Smooth muscle cell (in vitro differentiated cells): ENCODE results near the gene NDUFA8. TPM values are rescaled to one million over a fixed set of nuclear protein-coding genes. Genes with fewer than 3 reads are reported as not detected.

Experiments
- DNase-seq: peaks from one replicate; lab custom pipeline; 2025; ENCODE audit not compliant: unreplicated experiment; lab: John Stamatoyannopoulos, UW
- H2AFZ ChIP-seq: fragments of 200-600 bp; sonication (generic); 2 replicates; pipeline ENCODE4 v1.6.0; 2016; ENCODE audit warnings: antibody characterized with exemption, low read depth, mild to moderate bottlenecking
- H3F3A ChIP-seq: fragments of 200-600 bp; sonication (generic); 2 replicates; pipeline ENCODE4 v1.6.0; 2017; ENCODE audit warnings: antibody characterized with exemption, low read depth
- H3K27ac ChIP-seq: fragments of 200-600 bp; sonication (generic); 2 replicates; pipeline ENCODE4 v1.5.1; 2016; ENCODE audit warnings: low read depth, mild to moderate bottlenecking
- H3K27me3 ChIP-seq: fragments of 200-600 bp; sonication (generic); 2 replicates; pipeline ENCODE4 v1.6.1; 2016; ENCODE audit warnings: low read depth, mild to moderate bottlenecking
- H3K36me3 ChIP-seq: fragments of 200-600 bp; sonication (generic); 2 replicates; pipeline ENCODE4 v1.5.1; 2016; ENCODE audit warnings: low read depth
- H3K4me1 ChIP-seq: fragments of 200-600 bp; sonication (generic); 2 replicates; pipeline ENCODE4 v1.5.1; 2016; ENCODE audit warnings: low read depth
- H3K4me2 ChIP-seq: fragments of 200-600 bp; sonication (generic); 2 replicates; pipeline ENCODE4 v1.6.0; 2016; ENCODE audit warnings: mild to moderate bottlenecking
- H3K4me3 ChIP-seq: fragments of 200-600 bp; sonication (generic); 2 replicates; pipeline ENCODE4 v1.5.1; 2016; ENCODE audit warnings: mild to moderate bottlenecking
- H3K79me2 ChIP-seq: fragments of 200-600 bp; sonication (generic); 2 replicates; pipeline ENCODE4 v1.6.0; 2016; ENCODE audit warnings: low read depth, mild to moderate bottlenecking
- H3K9ac ChIP-seq: fragments of 200-600 bp; sonication (generic); 2 replicates; pipeline ENCODE4 v1.6.0; 2016; ENCODE audit warnings: low read depth
- H3K9me3 ChIP-seq: fragments of 200-600 bp; sonication (generic); replicated peaks from 2 replicates; pipeline ENCODE4 v1.5.1; 2016; ENCODE audit warnings: low read depth
- H4K20me1 ChIP-seq: fragments of 200-600 bp; sonication (generic); 2 replicates; pipeline ENCODE4 v1.6.0; 2016; ENCODE audit warnings: low read depth
- WGBS: methylation state at CpG from one replicate; pipeline ENCODE4 v1.1.7; 2016; ENCODE audit warnings: low lambda C conversion rate; 5-methylcytosine and 5-hydroxymethylcytosine counted together
- polyA plus RNA-seq: library from polyadenylated mRNA; unstranded; fragments of >200 nt; fragmentation: Nextera tagmentation; extraction: Ambion mirVana; gene quantifications from 2 replicates; pipeline ENCODE4 v1.2.1, GENCODE V29; 2016
- total RNA-seq: library from RNA; depleted of rRNA; stranded (reverse); fragments of >200 nt; gene quantifications from 2 replicates; pipeline ENCODE4 v1.2.3, GENCODE V29; 2014
- TF ChIP-seq, protein P1 (sequence below): fragments of 200-600 bp; sonication (generic); IDR thresholded peaks from 2 replicates; pipeline ENCODE4 v1.5.1; 2017; ENCODE audit warnings: borderline replicate concordance, mild to moderate bottlenecking, antibody characterized with exemption; ENCODE audit not compliant: insufficient read depth, poor library complexity, severe bottlenecking

NDUFA8 gene
- total and polyA plus RNA-seq, 2 experiments from 2014 or later = 47.5 to 126 TPM

DNA sequence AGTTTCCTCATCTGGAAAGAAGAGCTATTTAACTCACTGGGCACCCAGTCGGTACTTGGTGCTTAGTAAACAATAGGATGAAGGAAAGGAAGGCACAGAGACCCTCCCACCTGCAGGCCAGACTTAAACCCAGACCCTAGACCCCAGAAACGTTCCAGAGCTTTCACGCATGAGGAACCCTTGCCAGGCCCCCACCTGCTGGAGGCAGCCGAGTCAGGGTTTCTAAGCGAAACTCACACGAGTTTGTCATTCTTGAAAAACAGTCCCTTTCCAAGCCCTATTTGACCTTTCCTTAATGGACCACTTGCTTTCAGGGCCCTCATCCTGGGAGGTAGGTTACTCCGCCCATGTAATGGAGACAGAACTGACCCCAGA, 30.6 kb downstream of the NDUFA8 start:
- Histone ChIP-seq H3K79me2 (no peaks in the 10 kb centered on the region), H3K4me2 (no peak overlapping the region), H3K4me3 (no peak overlapping the region), H3K27ac (no peak overlapping the region), H3K9me3 (no peaks in the 10 kb centered on the region), H3K9ac (no peak overlapping the region), H2AFZ (no peak overlapping the region), H3K36me3 (no peaks in the 10 kb centered on the region), H3K4me1 (peaks cover 11% of the 10 kb centered on the region), H3F3A (no peaks in the 10 kb centered on the region), H3K27me3 (peaks cover 13% of the 10 kb centered on the region), H4K20me1 (no peaks in the 10 kb centered on the region)
- 90% methylated on average over 7 of the region's 7 CpGs for WGBS
- TF ChIP-seq, protein P1, sequence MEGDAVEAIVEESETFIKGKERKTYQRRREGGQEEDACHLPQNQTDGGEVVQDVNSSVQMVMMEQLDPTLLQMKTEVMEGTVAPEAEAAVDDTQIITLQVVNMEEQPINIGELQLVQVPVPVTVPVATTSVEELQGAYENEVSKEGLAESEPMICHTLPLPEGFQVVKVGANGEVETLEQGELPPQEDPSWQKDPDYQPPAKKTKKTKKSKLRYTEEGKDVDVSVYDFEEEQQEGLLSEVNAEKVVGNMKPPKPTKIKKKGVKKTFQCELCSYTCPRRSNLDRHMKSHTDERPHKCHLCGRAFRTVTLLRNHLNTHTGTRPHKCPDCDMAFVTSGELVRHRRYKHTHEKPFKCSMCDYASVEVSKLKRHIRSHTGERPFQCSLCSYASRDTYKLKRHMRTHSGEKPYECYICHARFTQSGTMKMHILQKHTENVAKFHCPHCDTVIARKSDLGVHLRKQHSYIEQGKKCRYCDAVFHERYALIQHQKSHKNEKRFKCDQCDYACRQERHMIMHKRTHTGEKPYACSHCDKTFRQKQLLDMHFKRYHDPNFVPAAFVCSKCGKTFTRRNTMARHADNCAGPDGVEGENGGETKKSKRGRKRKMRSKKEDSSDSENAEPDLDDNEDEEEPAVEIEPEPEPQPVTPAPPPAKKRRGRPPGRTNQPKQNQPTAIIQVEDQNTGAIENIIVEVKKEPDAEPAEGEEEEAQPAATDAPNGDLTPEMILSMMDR = no peak
- no peak for DNase-seq

DNA sequence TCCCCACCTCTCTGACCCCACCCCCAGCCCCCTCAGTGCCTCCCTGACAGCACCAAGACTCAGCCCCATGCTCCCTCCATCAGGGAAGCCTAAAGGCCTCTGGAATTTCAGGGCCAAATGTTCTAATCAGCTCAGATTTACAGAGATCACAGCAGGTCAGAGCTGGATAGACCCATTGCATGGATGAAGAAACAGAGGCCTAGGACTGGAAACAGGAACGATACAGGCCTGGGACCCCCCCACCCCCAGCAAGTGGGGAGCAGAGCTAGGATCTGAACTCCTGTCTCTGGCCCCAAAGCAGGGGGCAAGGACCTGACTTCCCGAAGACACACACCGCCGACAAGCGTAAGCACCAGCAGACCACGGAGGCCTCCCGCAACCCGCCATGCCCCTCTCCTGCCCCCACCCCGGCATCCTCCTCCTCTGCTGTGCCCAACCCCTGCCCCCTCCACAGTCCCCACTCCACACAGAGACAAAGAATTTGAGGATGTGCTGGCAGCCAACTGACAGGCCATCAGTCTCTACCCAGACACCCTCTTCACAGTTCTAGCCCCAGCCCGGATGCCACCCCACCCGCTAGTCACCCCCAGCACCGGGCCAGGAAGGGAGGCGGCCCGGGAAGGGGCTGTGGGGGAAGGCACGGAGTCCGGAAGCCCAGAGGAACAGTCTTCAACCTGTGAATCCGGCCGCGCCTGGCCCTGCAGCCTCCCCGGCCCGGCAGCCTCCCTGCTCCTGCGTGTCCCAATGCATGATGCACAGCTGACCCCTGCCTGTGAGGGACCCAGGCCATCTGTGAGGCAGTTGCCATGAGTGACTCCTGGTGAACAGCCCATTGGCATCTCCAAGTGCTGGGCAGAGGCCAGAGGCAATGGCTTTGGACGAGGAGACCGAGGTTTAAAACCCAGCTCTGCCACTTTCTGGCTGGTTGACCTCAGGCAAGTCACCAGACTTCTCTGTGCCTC, 31.3 kb downstream of the NDUFA8 start:
- H4K20me1 ChIP-seq = no peaks in the 10 kb centered on the region
- no peak overlapping the region for H3K27ac ChIP-seq
- TF ChIP-seq, protein P1 = no peak
- no peak for DNase-seq
- no peaks in the 10 kb centered on the region for H3F3A ChIP-seq
- peaks cover 11% of the 10 kb centered on the region for H3K4me1 ChIP-seq
- H3K4me2 ChIP-seq = no peak overlapping the region
- H3K79me2 ChIP-seq = no peaks in the 10 kb centered on the region
- 89% methylated on average over 18 of the region's 24 CpGs for WGBS
- no peak overlapping the region for H3K9ac ChIP-seq
- no peak overlapping the region for H2AFZ ChIP-seq
- H3K9me3 ChIP-seq = no peaks in the 10 kb centered on the region
- no peak overlapping the region for H3K4me3 ChIP-seq
- H3K36me3 ChIP-seq = no peaks in the 10 kb centered on the region
- H3K27me3 ChIP-seq = peaks cover 13% of the 10 kb centered on the region

- TF ChIP-seq, protein P1 = no peak
- 84% methylated on average over 10 of the region's 10 CpGs for WGBS
- H3K27me3 ChIP-seq = peaks cover 13% of the 10 kb centered on the region
- H3K4me1 ChIP-seq = peaks cover 11% of the 10 kb centered on the region
- H3F3A ChIP-seq = no peaks in the 10 kb centered on the region
- no peak overlapping the region for H3K9ac ChIP-seq
- H2AFZ ChIP-seq = no peak overlapping the region
- H3K9me3 ChIP-seq = no peaks in the 10 kb centered on the region
- no peak overlapping the region for H3K4me2 ChIP-seq
- DNase-seq = no peak
- no peak overlapping the region for H3K27ac ChIP-seq
- no peaks in the 10 kb centered on the region for H3K36me3 ChIP-seq
- no peaks in the 10 kb centered on the region for H4K20me1 ChIP-seq
- no peaks in the 10 kb centered on the region for H3K79me2 ChIP-seq
- H3K4me3 ChIP-seq = no peak overlapping the region
Measured at GRCh38 chr9:122127396-122127798, 32.2 kb downstream of the NDUFA8 start.
